ENCODE data around the gene FAM170B.

- TF ChIP-seq CTCF (IDR thresholded peaks at IDR 0.05) (no peak), POLR2A (IDR thresholded peaks at IDR 0.05) (no peak), EP300 (IDR thresholded peaks at IDR 0.05) (no peak), POLR2AphosphoS5 (IDR thresholded peaks at IDR 0.05) (no peak)
Measured at GRCh38 chr10:49123981-49124950, 9.6 kb downstream of the FAM170B start.

Measured in sigmoid colon (tissue), 4 donors.